ENCODE results near the gene CENPP.

Gene CENPP

DNA sequence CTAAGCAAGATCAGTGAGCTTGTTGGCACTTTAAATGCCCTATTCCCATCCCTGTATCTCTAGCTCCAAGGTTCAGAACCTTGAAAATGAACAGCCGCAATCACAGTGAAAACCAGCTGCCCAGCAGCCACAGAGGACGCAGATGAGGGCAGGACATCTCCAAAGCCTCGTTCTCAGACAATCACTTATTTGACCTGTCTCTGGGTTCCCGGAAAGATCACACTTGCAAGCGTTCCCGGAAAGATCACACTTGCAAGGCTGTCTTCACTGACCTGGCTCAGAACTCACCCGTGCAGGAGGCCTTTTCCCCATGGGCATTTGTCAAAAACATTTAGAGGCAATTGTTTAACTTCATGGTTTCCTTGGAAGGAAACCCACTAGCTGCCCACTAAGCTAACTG is 318.5 kb downstream of the CENPP start:
- no peak for DNase-seq

DNA sequence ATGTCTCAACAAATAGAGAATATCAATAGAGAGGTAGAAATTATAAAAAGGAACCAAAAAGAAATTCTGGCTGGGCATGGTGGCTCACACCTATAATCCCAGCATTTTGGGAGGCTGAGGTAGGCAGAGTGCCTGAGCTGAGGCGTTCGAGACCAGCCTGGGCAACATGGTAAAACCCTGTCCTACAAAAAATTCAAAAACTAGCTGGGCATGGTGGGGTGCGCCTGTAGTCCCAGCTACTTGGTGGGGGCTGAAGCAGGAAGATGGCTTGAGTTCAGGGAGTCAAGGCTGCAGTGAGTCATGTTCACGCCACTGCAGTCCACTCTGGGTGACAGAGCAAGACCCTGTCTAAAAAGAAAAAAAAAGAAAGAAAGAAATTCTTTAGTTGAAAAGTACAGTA is 319.3 kb downstream of the CENPP start:
- no peak for DNase-seq

DNA sequence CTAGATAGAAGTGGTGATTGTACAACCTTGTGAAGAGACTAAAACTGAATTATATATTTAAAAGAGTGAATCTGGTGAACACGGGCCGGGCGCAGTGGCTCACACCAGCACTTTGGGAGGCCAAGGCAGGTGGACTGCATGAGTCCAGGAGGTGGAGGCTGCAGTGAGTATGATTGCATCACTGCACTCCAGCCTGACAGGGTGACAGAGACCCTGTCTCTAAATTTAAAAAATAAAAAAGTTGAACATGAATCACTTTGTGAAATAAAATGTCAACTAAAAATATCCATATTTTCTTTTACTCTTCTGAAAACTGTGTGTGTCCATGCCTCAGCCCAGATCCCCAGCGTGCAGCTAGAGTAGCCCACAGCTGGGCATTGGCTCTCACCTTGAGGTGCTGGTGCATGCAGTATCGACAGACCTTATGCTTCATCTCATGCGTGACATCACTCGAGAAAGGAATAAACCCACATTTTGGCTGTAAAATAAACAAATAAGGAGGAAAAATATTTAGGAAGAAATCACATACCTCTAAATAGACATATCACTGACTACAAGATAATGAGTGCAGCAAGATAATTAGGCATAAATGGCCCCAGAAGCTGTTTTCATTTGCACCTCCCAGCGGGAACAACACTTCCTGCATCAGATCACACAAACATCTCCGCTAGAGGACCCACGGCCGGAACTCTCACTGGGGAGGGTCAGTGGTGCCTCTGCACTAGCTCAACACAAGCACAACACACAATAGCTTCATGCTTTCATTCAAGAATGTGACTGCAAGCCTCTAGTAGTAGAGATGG is 322.1 kb downstream of the CENPP start:
- no peak for DNase-seq

DNA sequence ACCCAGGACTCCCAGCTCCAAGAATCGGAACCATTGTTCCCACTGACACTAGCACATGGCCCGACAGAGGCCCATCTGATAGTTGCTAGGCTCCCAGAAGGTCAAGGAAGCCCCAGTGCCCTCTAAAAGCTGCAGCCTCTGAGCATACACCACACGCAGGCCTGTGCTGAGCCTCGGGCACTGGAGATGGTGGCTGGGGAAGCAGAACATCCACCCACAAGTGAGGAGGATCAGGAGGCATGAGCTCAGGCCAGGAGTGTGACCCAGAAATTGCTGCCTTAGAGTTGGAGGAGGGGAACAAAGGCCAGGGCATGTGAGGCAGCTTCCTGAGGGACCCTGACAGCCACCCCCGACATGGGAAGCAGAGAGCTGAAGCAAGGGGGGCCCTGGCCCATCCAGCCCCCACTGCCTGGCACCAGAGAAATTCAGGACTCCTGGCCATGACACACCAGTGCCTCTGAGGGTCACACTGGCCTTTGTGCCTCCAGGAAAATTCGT is 322.8 kb downstream of the CENPP start:
- DNase-seq: no peak

DNA sequence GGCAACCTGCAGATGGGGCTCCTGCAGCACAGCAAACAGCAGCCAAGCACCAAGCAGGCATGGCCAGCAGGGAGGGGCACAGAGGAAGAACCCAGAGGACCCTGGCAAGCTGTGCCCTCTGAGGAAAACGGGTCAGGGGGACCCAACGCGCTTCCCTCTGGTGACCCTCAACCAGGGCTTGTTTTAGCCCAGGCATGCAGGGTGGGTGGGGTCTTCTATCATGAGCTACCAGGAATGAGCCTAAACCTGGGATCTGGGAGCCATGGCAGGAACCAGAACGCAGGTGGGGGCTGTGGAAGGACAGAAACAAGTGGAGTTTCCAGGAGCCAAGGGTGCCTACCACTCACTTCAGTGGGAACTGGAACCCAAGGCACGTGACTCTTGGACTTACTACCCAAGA is 323.3 kb downstream of the CENPP start:
- DNase-seq: no peak

DNA sequence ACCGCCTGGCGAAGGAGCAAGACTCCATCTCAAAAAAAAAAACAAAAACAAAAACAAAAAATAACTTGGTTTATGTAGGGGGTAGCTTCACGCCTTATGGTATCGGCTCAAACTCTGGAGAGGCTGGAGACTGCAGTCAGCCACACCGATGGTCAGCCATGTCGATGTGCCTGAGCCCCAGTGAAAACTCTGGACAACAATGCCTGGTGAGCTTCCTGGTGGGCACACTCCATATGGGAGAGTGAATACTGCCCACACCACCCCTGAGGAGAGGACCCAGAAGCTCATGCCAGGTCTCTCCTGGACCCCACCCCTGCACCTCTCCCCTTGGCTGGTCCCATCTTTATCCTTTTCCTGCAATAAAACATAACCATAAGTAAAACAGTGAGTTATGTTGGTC is 324.5 kb downstream of the CENPP start:
- no peak for DNase-seq

DNA sequence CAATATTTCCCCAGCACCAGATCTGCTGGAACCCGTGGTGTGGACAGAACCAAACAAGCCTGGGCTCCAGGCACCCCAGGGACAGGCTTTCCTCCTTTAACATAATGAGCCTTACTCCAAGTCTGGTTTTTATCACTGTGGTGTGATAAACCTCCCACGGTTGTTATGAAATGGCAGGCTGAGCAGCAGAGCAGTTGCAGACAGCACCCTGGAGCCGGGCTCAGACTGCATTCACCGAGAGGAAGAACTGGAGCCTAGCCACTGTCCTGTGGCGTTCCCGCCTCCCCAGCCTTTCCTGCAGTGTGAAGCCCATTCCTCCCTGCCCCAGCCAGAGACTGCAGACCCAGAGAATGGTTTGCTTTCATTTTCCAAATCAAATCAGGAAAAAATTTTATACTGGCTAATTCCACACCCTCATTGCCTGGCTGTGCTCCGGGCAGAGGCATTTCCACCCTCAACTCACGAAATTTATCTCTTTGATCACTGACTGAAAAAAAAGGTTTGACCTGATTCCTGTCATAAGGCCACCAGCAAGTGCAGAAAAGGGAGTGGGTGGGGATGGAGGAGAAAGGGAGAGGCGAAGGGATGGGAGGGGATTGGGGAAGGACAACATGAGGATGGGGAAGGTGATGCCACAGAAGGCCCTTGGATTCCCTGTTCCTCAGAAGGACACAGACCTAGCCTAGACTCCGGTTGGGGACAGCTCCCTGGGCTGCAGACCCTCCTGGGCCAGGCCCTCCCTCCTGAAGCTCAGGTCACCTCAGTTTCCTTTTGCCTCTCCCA is 325.3 kb downstream of the CENPP start:
- DNase-seq: no peak

DNA sequence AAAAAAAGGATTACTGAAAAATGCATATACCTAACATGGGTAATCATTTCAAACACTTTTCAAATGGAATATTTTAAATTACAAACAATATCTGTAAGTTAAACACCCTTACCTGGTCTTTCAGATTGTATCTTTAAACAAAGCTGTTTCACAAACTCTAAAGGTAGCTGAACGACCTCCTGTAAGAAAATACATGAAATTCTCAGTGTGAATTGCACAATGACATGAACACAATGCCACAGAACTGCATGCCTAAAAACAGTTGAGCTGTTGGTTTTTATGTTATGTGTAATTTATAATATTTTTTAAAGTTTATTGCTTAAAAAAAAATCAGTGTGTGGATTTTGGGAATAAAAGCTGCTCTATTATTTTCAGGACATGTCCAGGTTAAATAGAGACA is 326.7 kb downstream of the CENPP start:
- DNase-seq: no peak

DNA sequence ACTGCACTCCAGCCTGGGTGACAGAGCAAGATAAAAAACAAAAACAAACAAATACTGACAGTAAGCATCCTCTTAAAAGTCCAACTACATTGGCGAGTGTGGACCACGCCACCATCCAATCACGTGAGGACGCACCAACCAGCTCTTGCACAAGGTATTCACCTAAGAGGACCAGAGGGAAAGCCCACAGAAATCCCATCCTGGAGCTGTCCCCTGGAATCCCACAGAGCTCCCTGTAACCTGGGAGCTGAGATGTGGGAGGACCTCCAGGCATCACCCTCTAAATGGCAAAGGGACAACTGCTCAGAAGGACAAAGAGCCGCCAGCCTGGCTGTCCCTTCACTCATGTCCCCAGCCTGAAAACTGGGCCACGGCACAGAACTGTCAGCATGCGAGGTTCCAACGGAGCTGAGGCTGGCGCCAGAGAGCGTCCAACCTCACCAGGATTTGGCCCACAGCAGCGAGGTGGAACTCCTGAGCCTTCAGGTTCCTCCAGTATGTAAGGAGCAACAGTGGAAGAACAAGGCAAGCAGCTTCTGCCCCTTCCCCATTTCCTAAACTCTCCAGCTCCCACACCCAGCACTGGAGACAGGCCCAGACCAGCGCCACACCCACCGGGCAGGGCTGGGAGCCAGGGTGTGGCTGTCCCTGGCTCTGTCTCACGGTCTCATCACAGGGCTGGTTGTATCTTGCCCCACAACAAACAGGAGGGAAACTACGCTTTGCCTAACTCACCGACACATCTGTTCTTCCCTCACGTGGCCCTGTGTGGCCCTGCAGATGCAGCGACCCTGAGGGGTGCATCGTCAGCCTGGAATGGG is 328.9 kb downstream of the CENPP start:
- DNase-seq: no peak

DNA sequence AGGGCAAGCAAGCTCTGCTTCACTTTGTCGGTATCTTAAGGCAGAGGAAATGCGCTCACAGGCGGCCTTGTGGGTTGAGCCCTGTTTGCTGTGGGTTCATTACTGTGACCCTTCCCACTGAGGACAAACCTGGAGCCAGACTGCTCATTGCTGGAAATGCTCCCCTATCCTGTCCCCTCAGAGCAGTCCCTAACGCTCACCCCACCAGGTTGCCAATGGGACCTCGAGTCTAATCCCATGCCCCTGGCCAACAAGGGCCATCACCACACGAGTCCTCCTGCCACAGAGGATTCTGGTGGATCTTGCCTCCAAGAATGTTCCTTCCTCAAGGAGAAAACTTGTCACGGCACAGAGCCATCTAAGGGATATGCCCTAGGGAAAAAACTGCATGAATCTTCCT is 329.6 kb downstream of the CENPP start:
- no peak for DNase-seq

DNA sequence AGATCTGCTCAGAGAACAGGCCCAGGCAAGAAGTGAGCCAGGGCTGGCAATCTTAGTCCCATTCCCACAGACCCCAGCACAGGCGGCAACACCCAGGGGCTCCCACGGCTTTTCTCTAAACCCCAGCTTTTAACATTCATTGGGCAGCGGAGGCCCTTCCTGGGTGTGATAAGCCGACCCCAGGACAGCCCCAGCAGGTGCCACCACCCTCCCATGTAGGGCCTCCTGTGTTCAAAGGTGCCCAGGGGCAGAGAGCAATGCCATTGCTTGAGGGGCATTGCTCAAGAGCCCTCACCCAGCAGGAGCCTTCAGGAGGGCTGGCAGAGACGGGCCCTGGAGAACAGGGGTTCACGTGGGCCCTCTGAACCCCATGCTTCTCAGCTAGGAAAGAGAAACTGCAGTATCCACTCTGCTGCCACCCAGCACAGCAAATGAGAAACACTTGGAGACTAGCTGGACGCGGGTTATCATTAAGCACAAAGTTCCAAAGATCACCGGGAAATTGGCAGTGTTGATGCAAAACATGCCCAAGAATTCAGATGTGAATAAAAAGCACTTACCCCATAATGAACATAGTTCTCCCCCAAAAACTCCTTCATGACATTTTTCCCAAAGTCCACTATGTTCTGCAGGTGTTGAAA is 330.3 kb downstream of the CENPP start:
- no peak for DNase-seq

DNA sequence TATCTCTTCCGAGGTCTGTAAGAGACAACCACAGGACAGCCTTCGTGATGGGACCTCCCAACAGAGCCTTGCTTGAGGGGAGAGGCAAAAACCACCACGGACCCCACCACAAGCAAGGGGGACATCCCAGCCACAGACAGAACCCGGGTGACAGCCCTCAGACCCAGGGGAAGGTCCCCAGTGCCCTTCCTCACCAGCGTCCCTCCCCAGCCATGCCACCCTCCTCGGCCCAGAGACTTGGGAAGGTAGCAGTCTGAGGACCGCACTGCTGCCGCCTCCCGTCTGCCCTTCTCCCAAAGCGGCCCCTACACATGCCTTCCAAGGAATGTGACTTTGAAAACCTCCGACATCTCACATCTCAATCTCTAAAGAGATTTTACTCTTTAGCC is 330.8 kb downstream of the CENPP start:
- no peak for DNase-seq

DNA sequence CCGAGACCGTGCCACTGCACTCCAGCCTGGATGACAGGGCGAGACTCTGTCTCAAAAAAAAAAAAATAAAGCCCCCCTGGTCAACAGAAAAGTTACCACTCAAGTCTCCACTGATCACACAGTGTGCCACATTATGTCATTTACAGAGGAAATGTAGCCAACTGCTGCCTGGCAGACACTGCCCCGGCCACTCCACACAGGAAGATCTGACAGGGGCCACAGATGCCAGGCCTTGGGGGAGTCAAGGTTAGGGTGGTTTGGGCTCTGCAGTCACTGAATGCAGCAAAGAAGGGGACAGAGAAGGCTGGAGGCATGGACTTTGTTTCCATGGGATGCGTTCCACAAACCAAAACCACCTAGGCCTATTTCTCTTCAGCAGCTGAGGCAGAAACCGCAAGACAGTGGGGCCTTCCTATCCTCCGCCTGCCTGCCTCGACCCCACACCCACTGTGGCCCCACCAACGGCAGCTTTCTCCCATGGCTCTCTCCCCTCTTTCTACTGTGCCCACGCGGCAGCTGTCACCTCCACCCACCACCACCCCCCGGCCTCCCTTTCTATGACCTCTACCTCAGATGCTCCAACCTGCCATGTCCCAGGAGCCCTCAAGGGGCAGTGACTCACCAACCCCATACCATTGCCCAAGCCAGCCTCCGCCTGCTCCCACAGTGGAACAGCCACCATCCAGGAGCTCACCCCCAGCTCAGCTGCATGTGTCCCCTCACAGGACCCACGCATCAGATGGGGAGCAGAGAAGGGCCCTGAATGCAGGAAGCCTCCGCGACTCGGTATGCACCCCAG is 331.7 kb downstream of the CENPP start:
- no peak for DNase-seq

DNA sequence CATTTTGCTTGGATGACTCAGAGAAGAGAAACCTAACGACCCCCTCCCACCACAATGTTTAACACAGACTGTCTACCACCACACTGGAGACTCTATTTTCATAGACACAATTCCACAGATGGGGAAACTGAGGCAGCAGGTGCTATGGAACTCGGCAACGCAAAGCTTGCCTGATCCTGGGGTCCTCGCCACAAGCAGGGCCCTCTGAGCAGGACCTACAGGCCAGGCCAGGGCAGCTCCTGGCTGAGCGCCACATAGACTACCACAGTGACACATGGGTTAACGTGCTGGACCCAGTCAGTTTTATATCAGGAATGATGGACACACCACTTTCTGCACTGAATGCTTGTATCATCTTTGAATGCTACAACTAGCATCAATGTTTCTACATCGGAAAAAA is 332.4 kb downstream of the CENPP start:
- no peak for DNase-seq

DNA sequence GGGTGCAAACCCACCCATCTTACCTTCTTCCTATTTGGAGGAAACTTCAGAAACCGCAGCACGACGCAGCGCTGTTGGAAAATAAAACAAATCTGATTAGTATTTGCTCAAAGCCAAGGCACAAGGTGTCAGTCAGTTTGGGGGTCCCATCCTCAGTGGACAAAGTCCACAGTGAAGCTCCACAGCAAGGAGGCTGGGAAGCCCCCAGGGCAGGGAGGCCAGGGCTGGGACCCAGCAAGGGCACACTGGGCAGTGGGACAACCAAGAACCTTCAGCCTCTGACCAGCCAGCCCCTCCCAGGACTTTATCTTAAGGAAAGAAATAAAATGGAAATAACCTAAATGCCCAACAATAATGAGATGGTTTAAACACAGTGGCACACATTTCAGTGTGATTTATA is 332.9 kb downstream of the CENPP start:
- DNase-seq: no peak

DNA sequence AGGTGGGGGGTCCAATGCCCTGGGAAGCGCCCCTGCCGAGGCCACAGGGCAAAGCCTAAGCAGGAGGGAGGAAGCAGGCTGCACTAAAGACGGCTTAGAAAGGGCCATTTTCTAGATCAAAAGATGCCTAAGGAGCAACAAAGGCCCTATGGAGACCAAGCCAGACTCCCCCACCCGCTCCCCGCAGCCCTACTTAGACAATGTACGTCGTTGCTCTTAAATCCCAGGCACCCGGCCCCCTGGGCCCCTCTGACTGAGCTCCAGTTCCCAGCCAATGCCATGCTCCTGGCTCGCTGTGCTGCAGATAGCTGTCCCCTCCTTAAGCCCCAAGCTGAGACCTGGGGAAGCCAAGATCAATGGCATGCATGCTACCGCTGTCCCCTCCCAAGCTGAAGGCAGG is 333.8 kb downstream of the CENPP start:
- DNase-seq: no peak

DNA sequence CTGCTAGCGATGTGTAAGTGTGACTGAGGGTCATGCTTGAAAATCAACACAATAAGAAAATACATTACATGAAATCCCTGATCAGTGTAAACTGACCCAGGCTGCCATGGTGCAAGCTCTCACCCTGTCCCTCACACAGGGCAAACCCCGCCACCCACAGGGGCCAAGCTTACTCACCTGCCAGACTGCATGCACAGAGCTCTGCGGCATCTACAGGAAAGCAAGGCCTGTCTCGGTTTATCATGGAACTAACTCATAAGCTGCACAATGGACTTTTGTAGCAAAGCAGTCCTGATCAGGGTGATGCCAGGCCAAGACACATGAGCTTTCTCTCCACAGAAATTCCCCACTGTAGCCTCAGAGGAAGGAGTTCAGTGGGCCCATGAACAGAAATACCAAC is 334.5 kb downstream of the CENPP start:
- DNase-seq: no peak

DNA sequence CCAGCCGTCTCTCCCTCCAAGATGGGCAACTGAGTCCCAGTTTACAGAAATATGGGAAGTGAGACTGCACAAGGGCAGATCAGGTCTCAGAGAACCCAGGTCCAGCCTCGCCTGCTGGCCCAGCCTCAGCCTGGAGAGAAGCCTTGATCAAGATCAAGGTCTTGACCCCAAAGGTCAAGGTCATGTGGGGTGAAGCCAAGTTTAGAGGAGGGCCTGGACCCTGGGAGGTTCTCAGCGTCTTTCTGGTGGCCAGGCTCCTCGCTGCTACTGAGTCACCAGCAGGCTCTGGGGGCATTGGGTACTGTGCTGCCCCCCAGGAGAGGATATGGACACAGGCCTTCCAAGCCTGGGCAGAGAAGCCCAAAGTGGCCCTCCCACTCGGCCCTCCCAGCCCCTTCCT is 335.4 kb downstream of the CENPP start:
- no peak for DNase-seq

DNA sequence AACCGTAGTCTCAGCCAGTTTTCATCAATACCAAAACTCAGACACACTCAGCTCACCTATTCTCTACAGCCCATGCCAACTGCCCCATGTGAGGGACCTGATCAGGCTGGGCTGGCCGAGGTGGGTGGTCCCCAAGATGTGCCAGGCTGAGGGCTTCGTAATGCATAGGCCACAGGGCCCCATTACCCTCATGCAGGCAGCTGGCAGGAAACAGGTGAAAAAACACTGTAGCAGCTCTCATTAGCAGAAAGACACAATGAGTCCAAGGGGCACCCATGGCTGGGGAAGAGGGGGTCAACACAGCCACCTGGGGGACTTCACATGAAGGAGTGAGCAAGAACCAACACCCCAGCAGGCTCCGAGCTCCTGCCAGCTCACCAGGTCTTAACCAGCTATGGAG is 336.0 kb downstream of the CENPP start:
- no peak for DNase-seq

DNA sequence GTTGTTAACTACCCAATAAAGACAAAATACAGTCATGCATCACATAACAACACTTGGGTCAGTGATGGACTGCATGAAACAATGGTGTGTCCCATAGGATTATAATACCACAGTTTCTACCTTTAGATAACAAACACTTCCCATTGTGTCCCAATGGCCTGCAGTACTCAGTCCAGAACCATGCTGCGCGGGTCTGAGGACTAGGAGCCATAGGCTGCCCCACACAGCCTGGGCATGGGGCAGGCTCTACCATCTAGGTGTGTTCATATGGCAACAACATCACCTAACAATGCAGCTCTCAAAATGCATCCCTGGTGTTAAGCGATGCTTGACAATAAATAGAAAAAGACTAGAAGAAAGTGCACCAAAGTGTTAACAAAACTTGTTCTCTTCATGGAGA is 337.4 kb downstream of the CENPP start:
- DNase-seq: no peak

DNA sequence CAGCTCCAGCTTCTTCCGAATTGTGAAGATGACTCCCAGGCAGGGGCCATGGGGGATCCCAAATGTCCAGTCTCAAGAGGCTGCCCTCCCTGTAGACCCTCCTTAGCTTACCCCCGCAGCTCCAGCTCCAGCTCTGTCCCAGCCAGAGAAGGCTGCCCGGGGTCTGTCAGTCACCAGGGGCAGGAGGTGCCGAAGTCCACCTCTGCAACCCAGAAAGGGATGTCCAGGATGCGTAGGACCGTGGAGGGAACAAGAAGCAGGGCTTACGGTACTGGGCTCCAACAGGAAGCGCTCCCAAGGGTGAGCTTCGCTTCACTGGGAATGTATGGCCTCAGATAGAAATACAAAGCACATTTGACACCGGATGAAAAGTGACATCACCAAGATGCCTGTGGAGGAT is 338.2 kb downstream of the CENPP start:
- no peak for DNase-seq

Data from cortex of kidney (tissue), 1 donor.